ENCODE data around the gene SOS2. TPM values are rescaled to one million over a fixed set of nuclear protein-coding genes. Genes with fewer than 3 reads are reported as not detected.

Gene SOS2
- 12.9 and 22.8 TPM in 2 replicates for total RNA-seq (2014; rRNA removed; shearing (Covaris generic))

DNA sequence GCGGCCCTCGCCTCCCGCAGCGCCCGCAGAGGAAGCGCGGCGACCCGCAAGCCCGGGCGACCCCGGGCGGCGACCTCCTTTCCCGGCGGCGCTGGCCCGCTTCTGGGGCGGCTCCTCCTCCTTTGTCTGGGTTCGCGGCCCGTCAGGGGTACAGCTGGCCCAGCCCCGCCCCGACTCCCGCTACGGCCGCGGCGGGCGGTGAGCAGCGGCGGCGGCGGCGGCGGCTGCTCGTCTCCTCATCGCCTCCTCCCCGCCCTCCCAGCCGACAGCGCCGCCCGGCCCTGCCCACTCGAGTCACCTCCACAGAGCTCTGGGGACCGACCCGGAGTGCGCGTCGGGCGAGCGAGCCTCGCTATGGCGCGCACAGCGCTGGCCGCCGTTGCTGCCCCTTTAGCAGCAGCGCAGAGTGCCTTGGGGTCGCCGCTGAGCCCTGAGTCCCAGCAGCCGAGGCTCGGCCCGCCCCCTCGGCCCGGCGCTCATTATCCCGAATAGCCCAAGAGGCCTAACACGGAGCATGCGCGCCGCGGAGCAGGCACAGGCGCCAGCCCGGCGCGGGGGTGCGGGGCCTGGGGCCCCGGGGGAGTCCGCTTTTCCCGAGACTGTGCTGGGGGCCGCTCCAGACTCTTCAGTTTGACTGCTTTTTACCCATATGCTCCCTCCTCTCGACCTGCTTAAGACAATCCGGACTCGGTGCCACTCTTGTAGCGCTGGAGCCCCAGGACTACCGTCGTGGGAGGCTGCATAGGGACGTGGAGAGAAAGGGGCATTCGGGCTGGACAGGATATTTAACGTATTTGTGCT is at the start of gene SOS2:
Gene SOS2 (minus strand): TSS at position 104 of the 801 bp plus-strand sequence. CDS start 295 bp downstream, outside the sequence.
- peak; percentile 82 for DNase-seq (ENCODE audit: low read depth)

GRCh38 chr14:50272498-50272897 is 41.1 kb upstream of the SOS2 start:
- DNase-seq (ENCODE audit: low read depth): peak; percentile 32

DNA sequence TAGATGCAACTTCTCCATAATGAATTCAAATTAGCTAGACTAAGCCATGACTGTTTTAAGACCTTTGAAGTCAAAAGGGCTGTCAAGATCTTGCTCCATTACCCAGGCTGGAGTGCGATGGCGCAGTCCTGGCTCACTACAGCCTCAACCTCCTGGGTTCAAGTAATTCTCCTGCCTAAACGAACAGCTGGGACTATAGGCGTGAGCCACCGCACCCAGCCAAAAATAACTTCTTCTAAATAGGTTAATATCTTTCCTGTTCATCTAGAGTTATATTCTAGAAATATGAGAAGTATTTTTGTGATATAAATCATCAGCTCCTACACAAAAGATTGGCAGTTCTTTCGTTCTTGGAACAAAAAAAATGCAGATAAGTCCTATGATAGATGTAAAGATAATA is 39.6 kb upstream of the SOS2 start:
- no peak for DNase-seq (ENCODE audit: low read depth)

DNA sequence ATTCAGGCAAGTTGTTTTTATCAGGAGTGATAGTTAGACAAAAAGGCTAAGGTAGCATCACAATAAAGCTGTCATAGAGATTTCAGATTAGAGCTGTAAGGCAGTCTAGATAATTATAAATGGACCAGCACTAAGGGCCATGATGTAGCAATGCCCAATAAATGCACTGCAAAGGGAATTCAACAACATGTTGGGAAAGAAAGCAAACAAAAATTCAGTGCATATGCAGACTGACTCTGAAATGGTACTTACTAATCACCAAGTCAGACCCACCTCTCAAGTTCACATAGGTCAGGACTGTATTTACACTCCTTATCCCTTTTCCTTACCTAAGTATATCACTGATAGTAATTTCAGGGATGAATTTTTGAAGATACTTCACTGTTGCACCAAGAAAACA is 33.7 kb upstream of the SOS2 start:
- no peak for DNase-seq (ENCODE audit: low read depth)

DNA sequence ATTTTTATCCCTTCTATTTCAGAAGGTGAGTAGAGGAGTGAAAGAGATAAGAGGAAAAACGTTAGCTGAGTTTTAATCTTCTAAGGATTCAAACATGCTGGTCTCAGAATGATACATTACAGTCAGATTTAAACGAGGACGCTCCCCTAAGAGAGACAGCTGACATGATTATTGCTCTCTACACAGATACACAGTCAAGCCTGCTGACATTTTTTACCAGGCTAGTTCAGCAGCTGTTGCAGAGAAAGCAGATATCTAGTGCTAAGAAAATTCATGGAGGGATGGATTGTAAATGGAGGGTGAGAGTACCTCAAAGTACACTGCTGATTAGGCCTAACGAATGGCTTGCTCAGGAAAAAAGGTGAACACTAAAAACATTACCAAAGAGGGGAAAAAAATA is 31.9 kb upstream of the SOS2 start:
- no peak for DNase-seq (ENCODE audit: low read depth)

GRCh38 chr14:50262865-50263264 is 31.5 kb upstream of the SOS2 start:
- no peak for DNase-seq (ENCODE audit: low read depth)

DNA sequence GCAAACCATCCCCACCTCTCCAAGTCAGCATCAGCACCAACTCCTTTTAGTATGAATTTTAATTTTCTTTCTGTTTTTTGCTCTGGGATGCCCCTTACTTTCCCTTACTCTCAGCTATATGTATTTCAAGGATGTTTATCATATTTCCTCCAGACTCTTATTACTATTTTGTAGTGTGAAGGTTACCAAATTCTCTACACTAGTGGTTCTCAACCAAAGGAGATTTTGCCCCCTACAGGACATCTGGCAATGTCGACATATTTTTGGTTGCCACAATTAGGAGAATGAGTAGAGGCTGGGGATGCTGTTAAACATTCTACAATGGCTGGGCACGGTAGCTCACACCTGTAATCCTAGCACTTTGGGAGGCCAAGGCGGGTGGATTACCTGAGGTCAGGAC is 29.1 kb upstream of the SOS2 start:
- peak; percentile 40 for DNase-seq (ENCODE audit: low read depth)

DNA sequence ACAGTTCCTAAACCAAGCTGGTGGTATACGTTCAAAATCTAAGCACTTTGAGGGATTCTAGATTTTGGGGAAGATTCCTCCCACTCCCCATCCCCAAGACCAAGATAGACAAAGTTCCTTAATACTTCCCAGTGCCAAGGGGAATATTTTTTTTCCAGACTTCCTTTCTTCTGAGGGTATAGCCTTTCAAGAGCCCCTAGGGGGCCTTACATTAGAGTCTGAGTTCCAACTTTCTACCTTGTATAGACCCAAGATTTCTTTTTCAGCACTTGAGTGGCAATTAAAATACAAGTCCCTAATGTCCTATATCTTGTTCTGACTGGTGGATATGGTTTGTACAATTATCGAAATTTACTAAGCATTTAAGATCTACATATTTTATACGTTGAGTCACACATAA is 28.7 kb upstream of the SOS2 start:
- no peak for DNase-seq (ENCODE audit: low read depth)

DNA sequence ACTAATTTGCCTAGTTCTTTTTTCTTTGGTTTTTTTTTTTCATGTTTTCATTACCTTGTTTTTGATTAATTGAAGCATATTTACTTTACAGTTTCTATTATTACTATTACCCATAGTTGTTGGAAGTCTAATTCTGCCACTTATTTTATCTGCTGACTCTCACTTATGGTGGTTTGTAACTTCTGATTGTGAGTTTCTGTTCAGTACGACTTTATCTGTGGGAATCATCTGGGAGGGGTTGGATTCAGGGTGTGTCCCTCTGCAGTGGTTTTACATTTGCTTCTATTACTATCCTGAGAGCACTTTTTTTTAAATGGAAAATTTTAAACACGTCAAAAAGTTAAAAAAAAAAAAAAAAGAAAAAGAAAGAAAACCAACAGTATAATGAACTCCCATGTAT is 26.4 kb upstream of the SOS2 start:
- DNase-seq (ENCODE audit: low read depth): no peak

DNA sequence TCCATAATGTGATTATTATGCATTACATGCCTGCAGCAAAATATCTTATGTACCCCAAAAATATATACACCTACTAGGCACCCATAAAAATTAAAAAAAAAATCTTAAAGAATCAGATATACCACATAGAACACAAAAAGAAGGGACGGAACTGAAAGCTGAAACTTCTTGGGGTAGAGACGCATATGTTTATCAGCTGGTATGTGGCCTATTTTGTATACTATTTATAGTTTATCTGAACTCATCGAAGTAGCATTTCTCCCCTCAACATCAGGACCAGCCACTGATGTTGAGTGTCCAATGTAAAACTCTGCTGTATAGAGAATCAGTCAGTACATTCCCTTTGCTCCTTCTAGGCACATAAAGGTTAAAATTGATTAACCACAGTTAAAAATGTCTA is 22.9 kb upstream of the SOS2 start:
- no peak for DNase-seq (ENCODE audit: low read depth)

- no peak for DNase-seq (ENCODE audit: low read depth)
Observed at GRCh38 chr14:50249136-50249775, 17.9 kb upstream of the SOS2 start.

DNA sequence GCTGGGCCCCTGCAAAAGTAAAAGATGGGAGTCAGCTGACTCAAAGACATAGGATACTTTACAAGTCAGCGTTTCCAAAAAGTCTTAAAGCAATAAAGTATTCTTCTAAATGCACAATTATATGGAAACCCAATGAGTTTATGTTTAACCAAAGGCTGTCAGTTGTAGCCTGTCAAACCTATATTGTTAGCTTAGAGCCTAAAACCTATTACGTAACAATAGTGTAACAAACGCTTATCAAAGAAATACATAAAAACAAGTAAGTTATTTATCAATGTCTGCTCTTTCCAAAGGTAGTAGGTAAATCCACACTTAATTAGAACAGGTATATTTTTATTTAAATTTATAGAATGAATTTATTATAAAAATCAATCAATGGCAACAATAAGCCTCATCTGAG is 15.9 kb upstream of the SOS2 start:
- no peak for DNase-seq (ENCODE audit: low read depth)

- peak; percentile 66 for DNase-seq (ENCODE audit: low read depth)
Observed at GRCh38 chr14:50242566-50243310, 11.4 kb upstream of the SOS2 start.

GRCh38 chr14:50242096-50242495 is 10.7 kb upstream of the SOS2 start:
- DNase-seq (ENCODE audit: low read depth): no peak

DNA sequence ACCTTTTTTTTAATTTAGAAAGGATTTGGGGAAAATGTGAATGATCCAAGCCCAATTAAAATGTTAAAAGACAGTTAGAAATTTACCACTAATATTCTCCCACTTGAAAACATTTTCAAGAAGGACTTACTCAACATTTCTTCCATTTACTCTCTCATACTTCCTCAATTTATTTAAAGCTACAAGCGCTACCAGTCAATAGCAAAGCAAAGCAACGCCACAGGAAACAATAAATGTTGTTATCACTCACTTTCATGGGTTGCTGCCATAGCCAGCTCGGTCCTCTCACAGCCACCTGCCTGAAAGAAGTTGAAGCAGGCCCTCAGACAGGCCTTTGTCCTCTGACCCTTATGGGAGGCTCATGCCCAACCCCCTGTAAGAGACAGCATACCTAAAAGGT is 6.0 kb upstream of the SOS2 start:
- no peak for DNase-seq (ENCODE audit: low read depth)

DNA sequence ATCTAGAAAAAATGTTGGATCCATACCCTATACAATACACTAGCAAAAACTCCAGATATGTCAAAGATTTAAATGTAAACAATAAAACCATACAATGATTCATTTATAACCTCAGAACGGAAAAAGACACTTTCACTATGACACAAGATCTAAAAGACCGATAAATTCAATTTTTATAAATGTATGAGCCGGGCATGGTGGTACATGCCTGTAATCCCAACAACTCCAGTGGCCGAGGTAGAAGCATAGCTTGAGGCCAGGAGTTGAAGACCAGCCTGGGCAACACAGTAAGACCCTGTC is 2.5 kb upstream of the SOS2 start:
- DNase-seq (ENCODE audit: low read depth): no peak

DNA sequence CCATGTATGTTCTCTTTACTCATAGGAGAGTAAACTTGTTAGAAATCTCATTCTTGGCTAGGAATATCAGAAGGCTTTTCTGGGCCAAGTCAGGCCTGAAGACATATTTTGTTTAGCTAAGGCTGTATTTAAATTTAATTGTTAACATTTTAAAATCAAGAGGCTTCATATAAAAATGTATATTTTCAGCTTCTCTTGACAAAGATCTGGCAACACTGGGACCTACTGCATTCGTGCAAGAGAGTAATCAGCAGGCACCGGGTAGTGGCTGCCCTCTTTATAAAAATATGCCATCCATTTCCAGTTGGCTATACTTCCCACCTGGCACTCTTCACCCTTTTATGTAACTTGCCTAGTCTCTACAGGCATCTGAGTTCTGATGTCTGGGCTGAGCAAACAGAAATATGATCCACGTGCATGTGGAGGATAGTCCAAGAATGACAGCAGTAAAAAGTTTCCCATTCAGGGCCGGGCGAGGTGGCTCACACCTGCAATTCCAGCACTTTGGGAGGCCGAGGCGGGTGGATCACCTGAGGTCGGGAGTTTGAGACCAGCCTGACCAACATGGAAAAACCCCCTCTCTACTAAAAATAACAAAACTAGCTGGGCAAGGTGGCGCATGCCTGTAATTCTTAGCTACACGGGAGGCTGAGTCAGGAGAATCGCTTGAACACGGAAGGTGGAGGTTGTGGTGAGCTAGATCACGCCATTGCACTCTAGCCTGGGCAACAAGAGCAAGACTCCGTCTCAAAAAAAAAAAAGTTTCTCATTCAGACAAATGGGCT is 2.0 kb upstream of the SOS2 start:
- DNase-seq (ENCODE audit: low read depth): no peak

GRCh38 chr14:50232276-50232642 is 881 bp upstream of the SOS2 start:
- no peak for DNase-seq (ENCODE audit: low read depth)

DNA sequence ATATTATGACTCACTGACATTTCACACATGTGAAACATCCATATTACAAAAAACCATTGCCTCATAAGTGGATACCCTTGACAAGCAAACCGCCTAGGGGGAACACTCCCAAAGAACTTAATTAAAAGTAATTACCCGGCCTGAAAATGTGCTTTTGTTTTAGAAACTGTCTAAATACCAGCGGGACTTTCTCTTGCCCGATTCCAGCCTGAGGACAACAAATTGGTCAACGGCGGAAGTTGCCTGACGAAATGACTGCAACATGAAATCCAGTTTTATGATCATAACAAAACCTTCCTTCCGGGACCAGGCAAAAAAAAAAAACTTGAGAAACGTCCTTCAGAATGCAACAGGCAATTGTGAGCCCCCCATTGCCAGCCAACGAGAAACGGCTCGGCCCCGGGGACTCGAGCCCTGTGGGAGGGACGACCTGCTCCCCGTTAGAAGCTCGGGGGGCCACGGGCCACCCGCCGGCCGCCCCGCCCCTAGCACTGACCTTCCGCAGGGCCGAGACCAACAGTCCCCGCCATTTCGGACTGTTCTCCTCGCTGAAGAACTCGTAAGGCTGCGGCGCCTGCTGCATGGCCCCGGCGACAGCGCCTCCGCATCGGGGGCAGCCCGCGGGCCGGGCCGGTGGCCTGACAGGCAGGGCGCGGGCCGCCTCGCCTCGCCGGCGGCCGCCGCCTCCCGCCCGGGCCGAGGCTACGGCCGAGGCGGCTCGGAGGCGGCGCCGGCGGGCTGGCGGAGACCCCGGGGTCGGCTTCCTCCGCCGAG is 490 bp downstream of the SOS2 start:
- peak; percentile 63 for DNase-seq (ENCODE audit: low read depth)

- DNase-seq (ENCODE audit: low read depth): no peak
Observed at GRCh38 chr14:50230401-50230700, 1.0 kb downstream of the SOS2 start.

DNA sequence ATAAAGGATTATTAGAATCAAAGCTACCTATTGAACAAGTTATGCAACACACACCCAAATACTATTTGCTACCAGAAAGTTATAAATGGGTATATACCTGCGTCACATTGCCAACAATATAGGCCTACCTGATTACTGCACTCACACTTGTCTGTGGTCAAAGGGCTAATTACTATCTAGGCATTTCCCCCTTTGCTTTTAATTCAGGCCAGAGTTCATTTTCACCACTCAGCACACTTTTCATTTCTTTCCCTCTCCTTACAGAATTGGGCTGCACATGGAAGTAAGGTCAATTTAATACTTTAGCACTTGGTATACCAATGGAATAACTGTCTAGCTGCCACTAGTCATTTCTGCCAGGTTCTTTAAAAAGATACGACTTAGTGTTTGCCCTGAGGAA is 1.7 kb downstream of the SOS2 start:
- DNase-seq (ENCODE audit: low read depth): no peak

DNA sequence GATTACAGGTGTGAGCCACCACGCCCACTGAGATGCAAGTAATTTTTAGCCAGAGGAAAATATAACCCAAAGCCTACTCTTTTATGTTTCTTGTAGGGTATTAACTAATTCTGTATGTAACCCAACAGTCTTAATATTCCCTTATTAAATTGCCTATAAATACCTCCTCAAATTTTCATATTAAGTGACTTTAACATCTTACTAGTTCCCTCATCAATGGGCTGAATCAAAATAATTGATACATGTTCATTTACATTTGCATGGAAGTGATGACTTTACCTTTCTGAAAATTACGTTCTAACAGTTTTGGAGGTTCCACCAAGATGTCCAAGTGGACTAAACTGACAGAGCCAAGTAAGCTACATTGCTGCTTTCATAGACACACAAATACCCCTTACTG is 3.1 kb downstream of the SOS2 start:
- DNase-seq (ENCODE audit: low read depth): no peak
